AG04450 (cell line): ENCODE data around the gene NUP210L. TPM values are rescaled to one million over a fixed set of nuclear protein-coding genes. Genes with fewer than 3 reads are reported as not detected.

ENCODE experiments used
- CTCF ChIA-PET: fragments of 300-600, 350-600 bp; formaldehyde crosslinking; extraction: SDS; loops from one replicate; lab custom pipeline; 2022; ENCODE audit warnings: antibody characterized with exemption, inconsistent platforms; lab: Charles Lee
- POLR2A ChIA-PET: fragments of 350-600 bp; formaldehyde crosslinking; extraction: SDS; loops from one replicate; lab custom pipeline; 2021; ENCODE audit warnings: antibody characterized with exemption, inconsistent platforms; lab: Yijun Ruan, JAX
- DNase-seq: peaks from one replicate; pipeline ENCODE4 v3.0.0-alpha.2; 2011; ENCODE audit warnings: low read depth, low spot score
- H3K27ac ChIP-seq: one replicate; pipeline ENCODE4 v1.5.1; 2012; ENCODE audit warnings: low read depth, low read length, control low read depth
- H3K27me3 ChIP-seq: one replicate; pipeline ENCODE4 v1.6.0; 2012; ENCODE audit warnings: low read length; ENCODE audit not compliant: control insufficient read depth, insufficient read depth
- H3K4me3 ChIP-seq: 2 replicates; pipeline ENCODE4 v1.5.1; 2011; ENCODE audit warnings: mild to moderate bottlenecking, low read depth, low read length, control low read depth
- H3K9me3 ChIP-seq: 2 replicates; pipeline ENCODE4 v1.5.1; 2012; ENCODE audit warnings: low read length; ENCODE audit not compliant: control insufficient read depth, insufficient read depth
- CTCF ChIP-seq: IDR thresholded peaks from 2 replicates; pipeline ENCODE4 v1.5.1; 2011; ENCODE audit warnings: low read depth, low read length, control low read depth, inconsistent platforms
- polyA minus RNA-seq: library from RNA; depleted of rRNA, polyadenylated mRNA; stranded (reverse); fragments of >200 nt; gene quantifications from 2 replicates; pipeline ENCODE4 v1.2.3, GENCODE V29; 2011; rRNA and poly(A)+ RNA removed
- polyA plus RNA-seq: library from polyadenylated mRNA; depleted of rRNA; stranded (reverse); fragments of >200 nt; gene quantifications from 2 replicates; pipeline ENCODE4 v1.2.3, GENCODE V29; 2011; rRNA removed

NUP210L gene
- polyA plus RNA-seq (0.01 TPM in 1 of 2 replicates, not detected in the other), polyA minus RNA-seq (0.05 TPM in 1 of 2 replicates, not detected in the other)

GRCh38 chr1:154154534-154155191, at the start of gene NUP210L:
Gene NUP210L (minus strand): TSS chr1:154155073.
- ChIA-PET CTCF (no interaction called here), POLR2A (interaction anchor here (1.1 to 1.9 kb wide), 2 partner anchors 27 to 164 kb away, joined by 3 to 11 read pairs; partner anchors contain the start of gene RPS27)
- no peaks in the 10 kb centered on the region for H3K27me3 ChIP-seq
- peak; percentile 4 for DNase-seq
- no peak for TF ChIP-seq CTCF
- H3K4me3 ChIP-seq = no peak within 1 kb of the TSS
- H3K9me3 ChIP-seq = no peaks in the 10 kb centered on the region; the same call in 1 of the 2 replicates
- peak within 1 kb of the TSS; percentile 39 for H3K27ac ChIP-seq

GRCh38 chr1:154199563-154199879, 44.6 kb upstream of the NUP210L start:
- H3K27me3 ChIP-seq = no peaks in the 10 kb centered on the region
- H3K4me3 ChIP-seq = no peak overlapping the region
- peak; percentile 25; the same call in 1 of the 2 replicates for TF ChIP-seq CTCF
- POLR2A ChIA-PET = no interaction called here
- H3K9me3 ChIP-seq = no peaks in the 10 kb centered on the region
- no peak overlapping the region for H3K27ac ChIP-seq
- CTCF ChIA-PET = interaction anchor here (0.6 to 3.3 kb wide), 26 partner anchors 8 to 745 kb away, joined by 3 to 25 read pairs (median 4); partner anchors contain the start of genes HAX1 and RAB13
- DNase-seq = no peak

GRCh38 chr1:154198756-154199562, 44.1 kb upstream of the NUP210L start:
- Histone ChIP-seq H3K27me3 (peaks cover 5% of the 10 kb centered on the region), H3K4me3 (no peak overlapping the region; the same call in 1 of the 2 replicates), H3K27ac (no peak overlapping the region), H3K9me3 (no peaks in the 10 kb centered on the region)
- CTCF ChIA-PET = interaction anchor here (0.6 to 3.3 kb wide), 27 partner anchors 9 to 745 kb away, joined by 3 to 25 read pairs (median 4); partner anchors contain the start of genes HAX1 and RAB13
- peak; percentile 65 for TF ChIP-seq CTCF
- no peak for DNase-seq
- POLR2A ChIA-PET = interaction anchor here (0.6 kb wide), 1 partner anchor 21 kb away, joined by 3 read pairs; the partner anchor contains the start of gene UBAP2L

GRCh38 chr1:154193821-154194220, 38.9 kb upstream of the NUP210L start:
- no peaks in the 10 kb centered on the region for H3K9me3 ChIP-seq
- no peak for TF ChIP-seq CTCF
- CTCF ChIA-PET = no interaction called here
- H3K27ac ChIP-seq = no peak overlapping the region
- H3K27me3 ChIP-seq = peaks cover 13% of the 10 kb centered on the region
- POLR2A ChIA-PET = interaction anchor here (1.3 kb wide), 1 partner anchor 27 kb away, joined by 3 read pairs; the partner anchor contains the start of gene UBAP2L
- H3K4me3 ChIP-seq = no peak overlapping the region
- no peak for DNase-seq
